ENCODE data around the gene IFNG-AS1.
A peak's percentile ranks its signal among the peaks of the same experiment; 100 is the strongest.

Gene IFNG-AS1

GRCh38 chr12:68001486-68002466 is 12.5 kb downstream of the IFNG-AS1 start:
- peak; percentile 53 for DNase-seq (ENCODE audit: low read depth)
- peak; percentile 40 for TF ChIP-seq CTCF (conservative IDR thresholded peaks at IDR 0.05; ENCODE audit: low read depth, low read length)

GRCh38 chr12:68003777-68004176 is 14.5 kb downstream of the IFNG-AS1 start:
- no peak for DNase-seq (ENCODE audit: low read depth)
- TF ChIP-seq CTCF (conservative IDR thresholded peaks at IDR 0.05; ENCODE audit: low read depth, low read length): no peak
- no peak overlapping the region for H3K4me3 ChIP-seq (ENCODE audit: low read depth, low read length)

More at GRCh38 chr12:68001486-68002466, 12.5 kb downstream of the IFNG-AS1 start:
- H3K4me3 ChIP-seq (ENCODE audit: low read depth, low read length): no peak overlapping the region

- no peak overlapping the region for H3K4me3 ChIP-seq (ENCODE audit: low read depth, low read length)
- DNase-seq (ENCODE audit: low read depth): no peak
- no peak for TF ChIP-seq CTCF (conservative IDR thresholded peaks at IDR 0.05; ENCODE audit: low read depth, low read length)
Observed at GRCh38 chr12:68007033-68007432, 17.8 kb downstream of the IFNG-AS1 start.

- TF ChIP-seq CTCF (conservative IDR thresholded peaks at IDR 0.05; ENCODE audit: low read depth, low read length): no peak
- DNase-seq (ENCODE audit: low read depth): peak; percentile 58
- no peak overlapping the region for H3K4me3 ChIP-seq (ENCODE audit: low read depth, low read length)
Observed at GRCh38 chr12:68007466-68007865, 18.2 kb downstream of the IFNG-AS1 start.

GRCh38 chr12:68011206-68011881 is 22.1 kb downstream of the IFNG-AS1 start:
- no peak for TF ChIP-seq CTCF (conservative IDR thresholded peaks at IDR 0.05; ENCODE audit: low read depth, low read length)
- no peak overlapping the region for H3K4me3 ChIP-seq (ENCODE audit: low read depth, low read length)
- DNase-seq (ENCODE audit: low read depth): no peak

- no peak overlapping the region for H3K4me3 ChIP-seq (ENCODE audit: low read depth, low read length)
- TF ChIP-seq CTCF (conservative IDR thresholded peaks at IDR 0.05; ENCODE audit: low read depth, low read length): no peak
- peak; percentile 67 for DNase-seq (ENCODE audit: low read depth)
Observed at GRCh38 chr12:68011882-68012207, 22.6 kb downstream of the IFNG-AS1 start.

All from choroid plexus epithelial cell (primary cell).